GM18858 (cell line): Measurements from ENCODE around the gene HPCA.

Source experiments
- ATAC-seq: cut with Tn5 transposase; IDR thresholded peaks from one replicate; pipeline ENCODE4 v1.9.1; 2021; ENCODE audit not compliant: unreplicated experiment

HPCA gene

DNA sequence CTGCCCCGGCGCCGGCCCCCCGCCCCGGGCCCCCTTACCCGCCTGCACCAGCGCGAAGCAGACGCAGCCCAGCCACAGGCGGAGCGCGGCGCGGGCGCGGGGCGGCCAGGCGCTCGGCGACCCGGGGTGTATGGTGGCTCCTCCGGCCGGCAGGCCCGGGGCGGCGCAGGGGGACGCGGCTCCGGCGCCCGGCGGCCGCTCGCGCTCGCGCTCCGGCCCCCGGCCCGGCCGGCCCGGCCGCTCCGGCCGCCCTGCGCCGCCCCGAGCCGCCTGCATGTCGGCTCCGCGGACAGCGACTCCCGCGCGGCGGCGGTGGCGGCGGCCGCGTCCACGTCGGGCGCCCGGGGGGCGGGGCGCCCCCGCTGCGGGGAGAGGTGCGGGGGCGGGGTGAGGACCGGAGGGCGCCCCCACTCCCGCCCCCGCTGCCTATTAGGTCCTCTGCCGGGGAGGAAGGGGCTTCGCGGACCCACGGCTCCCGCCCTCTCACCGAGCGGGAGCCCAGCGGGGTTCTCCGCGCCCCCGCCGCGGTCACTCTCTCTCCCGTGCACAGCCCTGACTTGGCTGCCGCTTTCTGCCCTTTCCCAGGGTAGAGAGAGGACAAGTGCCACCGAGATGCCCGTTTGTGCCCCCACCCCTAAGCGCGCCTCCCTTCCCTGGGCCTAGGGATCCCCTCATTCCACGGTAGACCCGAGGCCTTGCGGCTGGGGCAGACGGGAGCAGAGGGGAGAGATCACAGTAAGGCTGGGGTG is 15.5 kb upstream of the HPCA start, which contains the start of gene FNDC5:
Gene FNDC5 (minus strand): TSS at position 298 of the 749 bp plus-strand sequence.
- ATAC-seq: no peak

GRCh38 chr1:32871364-32872191 is 14.7 kb upstream of the HPCA start:
- no peak for ATAC-seq

DNA sequence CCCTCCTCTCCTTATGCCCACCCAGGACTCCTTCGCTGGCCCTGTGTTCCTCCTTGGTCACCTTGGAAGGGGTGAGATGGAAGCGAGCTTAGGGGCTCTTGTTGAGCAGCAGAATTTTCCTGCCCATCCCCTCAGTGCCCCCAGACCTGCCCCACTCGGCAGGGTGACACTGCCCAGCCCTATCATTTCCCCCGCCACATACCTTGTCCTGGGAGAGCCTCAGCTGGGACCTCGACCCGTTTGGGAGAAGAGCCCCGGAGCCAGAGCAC is 14.2 kb upstream of the HPCA start:
- no peak for ATAC-seq

DNA sequence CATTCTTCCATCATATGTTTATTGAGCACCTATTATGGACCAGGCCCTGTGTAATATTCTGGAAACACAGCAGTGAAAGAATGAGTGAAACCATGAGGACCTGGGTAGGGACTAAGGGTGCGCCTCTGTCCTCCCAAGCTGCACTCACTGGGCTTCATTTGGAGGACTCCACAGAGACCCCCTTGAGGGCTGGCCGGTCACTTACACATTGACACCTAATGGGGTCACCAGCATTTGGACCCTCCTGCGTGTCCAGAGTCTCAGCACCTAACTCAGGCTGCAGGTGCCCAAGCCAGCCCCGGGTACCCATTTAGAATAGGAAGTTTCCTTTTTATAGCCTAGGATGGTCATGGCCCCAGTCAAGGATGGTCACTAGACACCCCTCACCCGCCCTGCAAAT is 12.8 kb upstream of the HPCA start:
- ATAC-seq: no peak

- no peak for ATAC-seq
Measured at GRCh38 chr1:32874860-32875752, 11.2 kb upstream of the HPCA start.

DNA sequence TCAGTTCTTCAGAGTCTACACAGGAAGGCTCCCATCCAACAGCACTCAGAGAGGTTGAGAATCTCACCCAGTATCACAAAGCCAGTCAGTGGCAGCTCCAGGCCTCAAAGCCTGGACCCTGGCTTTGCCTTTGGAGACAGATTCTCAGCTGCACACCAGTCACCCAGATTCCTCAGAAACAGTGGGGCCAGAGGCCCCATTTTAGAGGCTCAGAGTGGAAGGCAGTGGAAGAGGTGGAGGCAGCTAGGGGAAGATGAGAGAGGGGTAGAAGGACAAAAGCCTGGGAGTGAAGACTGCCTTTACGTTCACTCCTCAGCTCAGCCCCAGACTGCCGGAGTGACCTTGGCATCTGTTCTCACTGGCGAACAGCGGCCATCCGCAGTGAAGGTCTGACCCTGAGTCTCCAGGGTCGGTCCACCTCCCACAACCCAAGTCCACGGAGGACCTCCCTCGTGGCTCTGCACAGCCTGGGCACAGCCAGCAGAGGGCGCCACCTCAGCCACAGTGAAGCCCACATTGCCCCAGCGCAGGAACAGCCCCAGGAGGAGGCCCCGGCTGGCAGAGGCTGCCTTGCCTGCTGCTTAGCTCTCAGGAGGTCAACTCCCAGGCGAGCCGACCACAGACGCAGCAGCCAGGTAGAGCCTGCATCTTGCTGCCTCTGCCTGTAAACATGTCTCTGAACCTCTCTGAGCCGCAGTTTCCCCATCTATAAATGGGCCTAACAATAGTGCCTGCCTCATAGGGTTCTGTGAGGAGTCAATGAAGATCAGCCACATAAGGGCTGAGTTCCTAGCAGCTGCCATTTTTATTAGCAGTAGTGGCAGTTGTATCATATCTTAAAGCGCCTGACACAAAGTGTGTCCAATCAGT is 9.7 kb upstream of the HPCA start:
- ATAC-seq: no peak

DNA sequence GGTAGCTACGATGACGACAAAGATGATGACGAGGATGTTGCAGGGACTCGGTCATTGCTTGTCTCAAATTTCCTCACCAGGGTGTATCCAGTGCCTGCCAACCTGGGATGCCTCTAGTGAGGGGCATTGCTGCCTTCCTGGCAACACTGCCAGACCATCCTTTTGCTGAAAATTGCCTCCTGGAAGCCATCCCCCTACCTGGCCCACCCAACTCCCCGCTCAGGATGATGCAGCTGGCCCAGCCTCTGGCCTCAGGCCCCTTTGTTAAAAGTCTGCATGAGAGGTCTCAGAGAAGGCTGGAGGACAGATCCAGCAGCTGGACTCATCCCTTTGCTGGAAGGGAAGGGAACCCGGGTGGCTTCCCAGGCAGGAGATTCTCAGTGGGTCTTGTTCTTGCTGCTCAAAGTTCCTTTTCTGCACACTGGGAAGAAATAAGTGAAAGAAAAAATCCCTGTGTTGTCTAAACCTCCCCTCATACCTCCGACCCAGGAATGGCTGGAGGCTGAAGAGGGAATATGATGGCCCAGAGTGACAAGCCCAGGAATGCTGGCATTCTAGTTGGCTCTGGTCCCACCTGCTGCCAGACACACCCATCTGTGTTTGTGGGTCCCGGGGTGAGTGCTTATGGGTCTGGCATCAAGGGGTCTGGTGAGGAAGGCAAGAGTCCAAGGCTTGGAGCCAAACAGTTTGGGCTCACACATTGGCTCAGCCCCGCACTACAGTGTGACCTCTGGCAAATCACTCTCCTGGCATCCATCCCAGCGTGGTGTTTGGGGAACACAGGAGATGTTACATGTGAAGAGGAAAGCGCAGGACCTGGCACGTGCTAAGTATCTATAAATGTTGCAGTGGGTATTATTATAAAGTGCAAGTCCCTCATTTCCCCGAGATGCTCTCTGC is 8.8 kb upstream of the HPCA start:
- no peak for ATAC-seq

DNA sequence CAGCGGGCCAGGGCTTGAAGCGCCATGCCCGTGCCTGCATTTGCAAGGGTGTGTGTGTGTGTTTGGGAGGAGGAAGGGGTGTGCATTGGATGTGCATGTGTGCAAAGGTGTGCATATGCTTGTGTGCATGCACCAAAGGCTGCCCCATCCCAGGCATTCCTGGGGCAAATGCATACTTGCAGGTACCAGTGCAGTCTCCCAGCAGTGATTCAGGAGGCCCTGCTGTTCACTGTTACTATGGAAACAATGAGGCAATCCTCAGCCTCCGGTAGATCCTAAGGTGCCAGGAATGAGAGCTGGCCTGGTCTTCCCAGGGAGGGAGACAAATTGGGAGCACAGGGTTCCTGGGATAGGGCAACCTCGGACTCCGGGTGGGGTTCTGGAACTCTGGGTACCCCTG is 8.1 kb upstream of the HPCA start:
- no peak for ATAC-seq

- no peak for ATAC-seq
Measured at GRCh38 chr1:32878637-32879041, 7.7 kb upstream of the HPCA start.

GRCh38 chr1:32881291-32881690 is 5.0 kb upstream of the HPCA start:
- no peak for ATAC-seq

DNA sequence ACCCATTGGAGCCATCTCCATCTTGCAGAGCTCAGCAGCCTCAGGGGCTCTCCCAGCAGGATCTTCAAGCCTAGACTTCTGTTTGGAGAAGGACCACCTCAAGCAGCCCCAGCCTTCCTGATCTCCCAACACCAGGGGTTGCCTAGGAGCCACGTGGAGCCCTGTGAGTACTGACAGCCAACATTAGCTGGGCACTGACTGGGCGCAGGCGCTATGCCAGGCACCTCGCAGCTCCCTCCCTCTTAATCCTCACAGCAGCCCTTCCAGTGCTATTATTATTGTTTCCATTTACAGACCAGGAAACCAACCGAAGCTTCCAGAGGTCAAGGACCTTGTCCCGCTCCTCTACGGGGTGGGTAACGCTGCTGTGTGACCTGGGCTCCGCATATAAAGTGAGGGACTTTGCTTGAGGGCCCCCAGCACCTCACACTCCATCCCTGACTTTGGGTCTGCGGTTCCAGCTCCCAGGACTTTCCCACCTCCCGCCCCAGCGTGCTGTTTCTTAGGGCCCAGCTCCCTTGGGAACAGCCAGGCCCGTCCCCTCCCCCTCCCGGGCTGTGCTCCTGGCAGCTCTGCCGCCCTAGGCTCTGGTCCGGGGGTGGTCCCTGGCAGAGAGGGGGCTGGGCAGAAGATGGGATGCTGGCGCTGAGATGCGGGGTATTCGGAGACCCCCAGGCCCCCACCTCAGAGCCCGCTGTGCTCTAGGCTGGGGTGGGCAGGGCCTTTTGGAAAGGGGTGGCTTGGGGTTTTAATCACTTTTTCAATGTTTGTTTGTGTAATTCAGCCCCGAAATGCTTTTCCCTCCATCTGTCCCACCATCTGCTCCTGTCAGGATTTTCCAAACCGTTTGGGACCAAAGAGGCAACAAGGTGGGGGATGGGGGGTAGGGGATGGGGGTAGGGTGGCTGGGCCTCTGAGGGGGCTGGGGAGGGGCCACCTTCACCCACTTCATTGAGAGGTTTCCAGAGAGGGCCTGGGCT is 4.1 kb upstream of the HPCA start:
- no peak for ATAC-seq

DNA sequence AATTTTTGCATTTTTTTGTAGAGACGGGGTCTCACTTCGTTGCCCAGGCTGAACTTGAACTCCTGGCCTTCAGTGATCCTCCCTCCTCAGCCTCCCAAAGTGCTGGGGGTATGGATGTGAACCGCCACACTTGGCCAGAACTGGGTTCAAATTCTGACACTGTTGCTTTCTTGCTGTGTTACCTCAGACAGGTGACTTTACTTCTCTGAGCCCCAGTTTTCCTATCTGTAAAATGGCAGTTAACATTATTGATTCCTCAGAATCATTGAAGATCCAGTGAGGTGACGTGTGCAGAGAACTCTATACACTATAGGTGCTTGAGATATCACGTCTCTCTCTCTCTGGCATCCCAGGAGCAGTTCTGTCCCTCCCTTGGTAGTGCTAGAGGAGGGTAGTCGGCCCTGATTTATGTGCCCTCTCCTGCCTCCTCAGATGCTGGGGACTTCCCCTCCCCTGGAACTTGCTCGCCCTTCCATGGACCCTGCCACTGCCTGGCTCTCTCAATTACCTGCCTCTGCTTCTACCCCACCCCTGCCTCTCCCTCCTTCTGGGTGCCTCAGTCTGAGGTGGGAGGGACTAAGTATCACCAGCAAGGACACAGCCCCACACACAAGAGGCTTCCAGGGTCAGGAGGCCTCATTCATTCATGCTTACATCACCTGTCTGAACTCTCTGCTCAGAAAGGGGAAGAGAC is 2.8 kb upstream of the HPCA start:
- ATAC-seq: no peak

- no peak for ATAC-seq
Measured at GRCh38 chr1:32884032-32884372, 2.3 kb upstream of the HPCA start.

DNA sequence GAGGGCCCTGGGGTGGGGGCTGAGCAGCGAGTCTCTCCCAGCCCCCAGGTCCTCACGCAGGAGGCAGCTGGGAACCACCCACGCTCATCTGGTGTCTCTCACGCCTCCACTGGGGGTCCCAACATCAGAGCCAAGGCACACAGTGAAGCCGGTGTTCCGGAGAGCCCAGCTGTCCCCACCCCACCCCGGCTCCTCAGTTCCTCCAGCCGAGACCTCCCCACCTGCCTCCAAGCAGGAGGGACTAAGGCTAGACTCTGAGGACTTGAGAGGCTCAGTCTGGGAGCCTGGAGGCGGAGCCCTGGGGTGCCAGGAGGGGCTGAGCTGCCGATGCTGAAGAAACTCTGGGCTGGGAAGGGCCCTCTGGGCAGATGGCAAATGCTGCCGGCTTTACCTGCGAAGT is 1.6 kb upstream of the HPCA start:
- ATAC-seq: no peak

GRCh38 chr1:32885676-32886003 is 651 bp upstream of the HPCA start:
- ATAC-seq: no peak

- no peak for ATAC-seq
Measured at GRCh38 chr1:32886828-32887414, 630 bp downstream of the HPCA start.

GRCh38 chr1:32887623-32888022 is 1.3 kb downstream of the HPCA start:
- ATAC-seq: no peak

- ATAC-seq: no peak
Measured at GRCh38 chr1:32888134-32888533, 1.8 kb downstream of the HPCA start.
